Gastrocnemius medialis (tissue), 4 donors: ENCODE data around the gene BCAS4. TPM values are rescaled to one million over a fixed set of nuclear protein-coding genes. Genes with fewer than 3 reads are reported as not detected.

ENCODE experiments used
- ATAC-seq, 2 donors: fragments of 150-250 bp; one replicate each; pipeline ENCODE4 v1.9.1; 2016
- DNase-seq, 2 donors: peaks; one replicate each; pipeline ENCODE4 v3.0.0-alpha.2; 2019
- H3K27ac ChIP-seq, 4 donors: fragments of 200-600 bp; sonication (generic); 1 replicate in 1 of 4; 2 replicates in 3 of 4; pipeline ENCODE4 v1.5.1; 2016 to 2018; ENCODE audit warnings: mild to moderate bottlenecking in 2 of 4, moderate library complexity in 1 of 4
- H3K27me3 ChIP-seq, 3 donors: fragments of 200-600 bp; sonication (generic) in 2 of 3; 1 replicate in 1 of 3; 2 replicates in 2 of 3; pipeline versions ENCODE4 v1.5.1 to v1.6.0; 2016 to 2019; ENCODE audit warnings: mild to moderate bottlenecking in 1 of 3, moderate library complexity in 1 of 3
- H3K36me3 ChIP-seq, 2 donors: fragments of 200-600 bp; sonication (generic) in 1 of 2; one replicate each; pipeline ENCODE4 v1.5.1; 2017 to 2018
- H3K4me1 ChIP-seq, 2 donors: fragments of 200-600 bp; sonication (generic) in 1 of 2; one replicate each; pipeline ENCODE4 v1.5.1; 2016 to 2017; ENCODE audit warnings: mild to moderate bottlenecking in 2 of 2
- H3K4me3 ChIP-seq, 4 donors: fragments of 200-600 bp; sonication (generic) in 3 of 4; 1 replicate in 1 of 4; 2 replicates in 3 of 4; pipeline ENCODE4 v1.5.1; 2016 to 2019; ENCODE audit warnings: mild to moderate bottlenecking in 2 of 4
- H3K9me3 ChIP-seq, 3 donors: fragments of 200-600 bp; sonication (generic) in 2 of 3; 1 replicate in 1 of 3; 2 replicates in 2 of 3; pipeline ENCODE4 v1.5.1; 2016 to 2019
- CTCF ChIP-seq, 5 experiments: fragments of 450-650 bp in 3 of 5; fragments of 200-600 bp in 2 of 5; sonication (generic) in 2 of 5; IDR thresholded peaks in 4 of 5; conservative IDR thresholded peaks in 1 of 5; 1 replicate in 4 of 5; 2 replicates in 1 of 5; pipeline ENCODE4 v1.5.1; 2016 to 2019; ENCODE audit warnings: antibody characterized with exemption in 5 of 5, mild to moderate bottlenecking in 3 of 5, moderate library complexity in 3 of 5
- POLR2A ChIP-seq, 2 donors: fragments of 450-650 bp; IDR thresholded peaks; one replicate each; pipeline ENCODE4 v1.6.1; 2017; ENCODE audit warnings: antibody characterized with exemption in 2 of 2, mild to moderate bottlenecking in 2 of 2, moderate library complexity in 2 of 2
- in situ Hi-C, 4 donors: fragments of 200-750 bp; cut with MboI; loops; one replicate each; pipeline versions ENCODE4 v1.15.0 to v1.8.0; 2017; ENCODE audit warnings: low sequenced_read_pairs in 4 of 4
- intact Hi-C: fragments of 100-400 bp; cut with DNase I; formaldehyde crosslinking; loops from one replicate; pipeline ENCODE4 v1.15.1; 2023; ENCODE audit warnings: low total_unique reads
- total RNA-seq, 4 donors: library from RNA; depleted of rRNA; stranded (reverse); fragments of >200 nt; gene quantifications; one replicate each; pipeline versions ENCODE4 v1.1.0 to v1.2.3, GENCODE V29; 2016

The BCAS4 gene
- total RNA-seq, 4 donors from 2014 or later: 0.16 to 2.2 (median 0.51) TPM; not detected in 1

DNA sequence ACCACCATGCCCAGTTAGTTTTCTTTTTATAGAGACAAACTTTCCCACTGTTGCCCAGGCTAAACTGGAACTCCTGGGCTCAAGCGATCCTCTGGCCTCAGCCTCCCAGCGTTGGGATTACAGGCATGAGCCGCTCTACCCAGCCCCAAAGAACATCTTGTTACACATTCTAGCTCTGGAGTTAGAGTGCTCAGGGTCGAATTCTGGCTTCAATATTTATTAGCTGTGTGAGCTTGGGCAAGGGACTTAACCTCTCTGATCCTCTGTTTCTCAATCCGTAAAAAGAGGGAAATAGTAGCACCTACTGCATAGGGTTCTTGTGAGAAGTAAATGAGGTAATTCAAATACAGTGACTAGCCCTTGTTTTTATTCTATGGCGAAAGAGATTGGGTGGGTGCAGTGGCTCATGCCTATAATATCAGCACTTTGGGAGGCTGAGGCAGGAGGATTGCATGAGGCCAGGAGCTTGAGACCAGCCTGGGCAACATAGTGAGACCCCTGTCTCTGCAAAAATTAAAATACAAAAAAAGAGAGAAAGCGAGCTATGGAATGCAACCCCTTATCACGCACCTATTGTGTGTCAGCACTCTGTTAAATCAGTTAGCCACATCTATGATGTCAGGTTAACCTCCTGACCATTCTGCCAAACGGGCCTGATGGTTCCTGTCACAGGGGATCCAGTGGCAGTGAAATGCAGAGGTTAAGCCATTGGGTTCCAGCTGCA, 19.7 kb downstream of the BCAS4 start:
- Histone ChIP-seq H3K27me3 (no peaks in the 10 kb centered on the region), H3K4me1 (no peaks in the 10 kb centered on the region), H3K4me3 (no peak overlapping the region), H3K27ac (no peak overlapping the region), H3K9me3 (no peaks in the 10 kb centered on the region), H3K36me3 (no peaks in the 10 kb centered on the region)
- in situ Hi-C loops: no loop called here
- DNase-seq: no peak
- TF ChIP-seq POLR2A (IDR thresholded peaks at IDR 0.05): no peak
- no peak for TF ChIP-seq CTCF (IDR thresholded peaks at IDR 0.05 in 4 of 5, conservative IDR thresholded peaks at IDR 0.05 in 1 of 5)
- ATAC-seq: no peak
- intact Hi-C loops: no loop called here

DNA sequence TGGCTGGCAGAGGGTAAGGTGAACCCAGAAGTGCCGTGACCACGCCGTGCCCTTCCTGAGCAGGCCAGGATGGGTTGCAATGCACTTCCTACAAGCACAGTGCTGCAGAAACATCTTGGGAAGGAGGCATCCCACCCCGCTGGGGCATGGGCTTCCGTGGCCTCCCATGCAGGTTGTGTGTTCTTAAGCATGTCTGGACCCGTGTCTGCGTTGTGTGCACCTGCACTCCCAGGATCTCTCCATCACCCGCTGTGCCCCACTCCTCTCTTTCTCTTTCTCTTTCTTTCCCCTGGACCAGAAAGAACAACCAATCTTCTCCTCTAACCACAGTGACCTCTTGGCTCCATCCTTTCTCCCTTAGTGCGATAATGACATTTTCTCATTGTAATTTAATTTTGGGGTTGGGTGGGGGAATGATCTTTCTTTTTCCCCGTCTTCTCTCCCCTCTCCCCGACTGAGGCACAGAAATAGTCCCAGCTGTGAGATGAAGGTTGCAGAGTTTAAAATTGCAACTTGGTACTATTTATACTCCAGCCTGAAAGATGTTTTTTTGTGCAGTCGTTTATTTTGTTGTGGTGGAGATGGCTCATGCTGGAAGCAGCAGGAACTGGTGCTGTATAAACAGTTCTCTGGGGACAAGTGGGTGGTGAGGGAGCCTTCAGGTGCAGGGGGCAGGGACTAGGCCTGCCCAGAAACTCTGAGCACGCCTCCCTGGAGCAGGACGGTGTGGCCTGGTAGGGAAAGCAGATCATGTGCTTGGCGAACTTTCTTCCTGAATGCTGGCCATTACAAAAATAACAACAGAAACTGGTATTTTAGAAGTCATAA, 20.5 kb downstream of the BCAS4 start:
- Histone ChIP-seq H3K4me3 (no peak overlapping the region), H3K4me1 (no peaks in the 10 kb centered on the region), H3K27ac (no peak overlapping the region), H3K9me3 (no peaks in the 10 kb centered on the region), H3K36me3 (no peaks in the 10 kb centered on the region), H3K27me3 (no peaks in the 10 kb centered on the region)
- ATAC-seq (no peak), DNase-seq (no peak)
- in situ Hi-C loops (no loop called here), intact Hi-C loops (no loop called here)
- TF ChIP-seq POLR2A (IDR thresholded peaks at IDR 0.05) (no peak), CTCF (IDR thresholded peaks at IDR 0.05 in 4 of 5, conservative IDR thresholded peaks at IDR 0.05 in 1 of 5) (no peak)

DNA sequence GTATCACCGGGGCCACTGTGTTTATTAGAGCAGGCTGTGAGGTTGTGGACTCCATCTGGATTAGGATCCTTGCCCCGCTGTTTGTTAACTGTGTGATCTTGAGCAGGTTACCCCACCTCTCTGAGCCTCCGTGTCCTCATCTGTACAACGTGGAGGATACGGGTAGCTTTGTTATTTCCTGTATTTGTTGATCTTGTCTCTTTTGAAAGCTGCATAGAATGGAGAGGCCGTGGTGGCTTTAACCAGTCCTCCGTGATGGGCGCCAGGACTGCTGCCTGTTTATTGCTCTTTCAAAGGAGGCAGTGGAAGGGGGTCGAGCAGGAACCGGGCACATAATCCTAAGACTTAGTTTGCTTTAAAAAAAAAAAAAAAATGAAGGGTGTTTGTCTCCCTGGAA, 22.9 kb downstream of the BCAS4 start:
- no peaks in the 10 kb centered on the region for H3K4me1 ChIP-seq
- DNase-seq: no peak
- H3K4me3 ChIP-seq: no peak overlapping the region
- intact Hi-C loops (loop anchor here (1.0 kb wide), 1 partner anchor 112 kb away; no protein-coding TSS in a partner anchor), in situ Hi-C loops (no loop called here)
- H3K27me3 ChIP-seq: no peaks in the 10 kb centered on the region
- no peaks in the 10 kb centered on the region for H3K36me3 ChIP-seq
- no peak overlapping the region for H3K27ac ChIP-seq
- ATAC-seq: no peak
- no peak for TF ChIP-seq CTCF (IDR thresholded peaks at IDR 0.05 in 4 of 5, conservative IDR thresholded peaks at IDR 0.05 in 1 of 5)
- H3K9me3 ChIP-seq: no peaks in the 10 kb centered on the region

- Histone ChIP-seq H3K4me1 (no peaks in the 10 kb centered on the region), H3K27me3 (no peaks in the 10 kb centered on the region), H3K36me3 (no peaks in the 10 kb centered on the region), H3K4me3 (no peak overlapping the region), H3K27ac (no peak overlapping the region), H3K9me3 (no peaks in the 10 kb centered on the region)
- intact Hi-C loops: no loop called here
- in situ Hi-C loops: no loop called here
- TF ChIP-seq CTCF (IDR thresholded peaks at IDR 0.05 in 4 of 5, conservative IDR thresholded peaks at IDR 0.05 in 1 of 5) (no peak), POLR2A (IDR thresholded peaks at IDR 0.05) (no peak)
- no peak for DNase-seq
- ATAC-seq: no peak
Measured at GRCh38 chr20:50819349-50819748, 24.5 kb downstream of the BCAS4 start.
